22Rv1 (cell line): ENCODE measurements around the gene IQGAP2.

ENCODE experiments used
- CTCF ChIP-seq: fragments of 450-650 bp; IDR thresholded peaks from 2 replicates; pipeline ENCODE4 v1.5.1; 2017; ENCODE audit warnings: mild to moderate bottlenecking
- ZFX ChIP-seq: fragments of 450-650 bp; IDR thresholded peaks from 2 replicates; pipeline ENCODE4 v1.6.1; 2017; ENCODE audit warnings: antibody characterized with exemption, borderline replicate concordance

- no peak for TF ChIP-seq CTCF
- no peak for TF ChIP-seq ZFX
These were observed 246.1 kb downstream of the IQGAP2 start for GRCh38 chr5:76649140-76649539.
